ENCODE measurements around the gene KIAA1755.

DNA sequence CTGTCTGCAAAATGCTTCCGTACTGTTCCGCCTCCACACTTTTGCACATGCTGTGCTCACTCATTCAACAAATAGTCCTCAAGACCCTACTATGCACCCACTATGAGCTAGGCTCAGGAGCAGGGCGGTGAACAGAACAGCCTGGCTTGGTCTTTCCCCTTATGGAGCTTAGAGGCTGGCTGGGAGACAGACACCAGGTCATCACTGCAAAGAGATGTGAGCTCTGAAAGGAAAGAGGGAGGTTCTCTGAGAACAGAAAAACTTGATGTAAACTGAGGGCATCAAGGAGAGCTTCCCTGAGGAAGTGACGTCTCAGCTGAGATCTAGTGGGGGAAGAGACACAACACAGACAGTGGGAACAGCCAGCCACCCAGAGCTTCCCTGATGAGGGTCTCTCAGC is 64.5 kb downstream of the KIAA1755 start:
- no peak for TF ChIP-seq ZNF274 (IDR thresholded peaks at IDR 0.05; ENCODE audit: low read depth, low read length)
- no peak for TF ChIP-seq YY1 (IDR thresholded peaks at IDR 0.05; ENCODE audit: insufficient read depth, insufficient read length)

Measured in NT2/D1 (cell line).